Right renal cortex interstitium (tissue), 3 donors: Measurements from ENCODE around the gene AIFM1. TPM values are rescaled to one million over a fixed set of nuclear protein-coding genes. Genes with fewer than 3 reads are reported as not detected.

Experiments used
- DNase-seq, 3 donors: peaks; one replicate each; pipeline ENCODE4 v3.0.0-alpha.2; 2013; ENCODE audit warnings: low read depth in 3 of 3, low spot score in 2 of 3
- polyA plus RNA-seq, 3 donors: library from polyadenylated mRNA; unstranded; fragments of 120-200 nt; gene quantifications; one replicate each; pipeline ENCODE4 v1.2.1, GENCODE V29; 2013; ENCODE audit not compliant: insufficient read length in 3 of 3

The AIFM1 gene
- polyA plus RNA-seq, 3 donors = 97.6 to 104 (median 102) TPM

- no peak for DNase-seq
Measured at GRCh38 chrX:130171446-130172126, 5.9 kb upstream of the AIFM1 start, which contains the start of gene RAB33A. RAB33A (plus strand) TSS chrX:130171962; CDS start chrX:130172063, 101 bp downstream.

- no peak for DNase-seq
Measured at GRCh38 chrX:130170752-130171445, 5.3 kb upstream of the AIFM1 start.

DNA sequence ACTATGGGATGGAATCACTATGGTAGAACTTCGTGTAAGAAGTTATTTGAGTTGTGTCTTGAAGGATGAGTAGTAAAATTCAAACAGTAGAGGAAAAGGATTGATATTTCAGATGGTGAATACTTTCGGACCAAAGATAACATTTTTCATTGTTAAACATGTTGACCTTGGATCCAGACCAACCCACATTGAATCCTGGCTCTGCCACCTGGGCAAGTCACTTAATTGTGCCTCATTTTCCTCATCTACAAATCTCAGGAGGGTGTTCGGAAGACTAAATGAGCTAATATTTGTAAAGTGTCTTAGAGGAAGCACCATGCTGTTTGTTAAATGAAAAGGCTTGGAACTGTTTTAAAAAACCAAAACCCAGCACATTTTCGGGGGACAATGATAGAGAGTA, 1.4 kb upstream of the AIFM1 start:
- no peak for DNase-seq

DNA sequence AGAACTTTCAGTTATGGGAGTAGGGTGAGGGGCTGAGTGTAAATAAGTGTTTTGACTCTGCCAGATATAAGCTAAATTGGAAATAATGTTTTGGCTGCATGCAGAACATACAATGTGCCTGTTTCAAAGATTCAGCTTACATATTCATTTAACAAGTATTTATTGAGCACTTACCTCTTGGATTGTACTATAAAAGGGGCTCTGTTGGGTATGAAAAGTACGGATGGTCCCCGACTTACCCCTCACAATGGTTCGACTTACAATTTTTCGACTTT, 799 bp upstream of the AIFM1 start:
- no peak for DNase-seq

GRCh38 chrX:130165181-130165702, 399 bp downstream of the AIFM1 start:
- DNase-seq = peak in 1 of 3 donors; percentile 27

DNA sequence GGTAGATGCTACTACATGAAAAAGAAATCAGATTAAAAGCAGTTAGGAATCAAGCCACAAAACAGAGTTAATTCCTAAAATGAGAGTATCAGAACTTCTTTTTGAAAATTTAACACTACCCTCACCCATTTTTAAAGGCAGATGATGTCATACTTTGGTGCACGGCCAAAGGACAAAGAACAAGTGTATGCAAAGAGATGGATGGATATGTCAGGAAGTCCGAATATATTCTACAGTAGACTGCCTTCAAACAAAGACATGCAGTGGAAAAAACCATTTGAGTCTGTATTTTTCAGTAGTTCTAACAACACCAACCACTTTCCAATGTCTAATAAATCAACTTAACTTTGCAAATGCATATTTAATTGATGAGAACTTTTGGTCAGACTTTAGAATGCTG, 2.2 kb downstream of the AIFM1 start:
- no peak for DNase-seq

GRCh38 chrX:130162094-130162735, 3.4 kb downstream of the AIFM1 start:
- no peak for DNase-seq

GRCh38 chrX:130159776-130160175, 5.9 kb downstream of the AIFM1 start:
- no peak for DNase-seq

GRCh38 chrX:130158311-130158710, 7.3 kb downstream of the AIFM1 start:
- DNase-seq = no peak

DNA sequence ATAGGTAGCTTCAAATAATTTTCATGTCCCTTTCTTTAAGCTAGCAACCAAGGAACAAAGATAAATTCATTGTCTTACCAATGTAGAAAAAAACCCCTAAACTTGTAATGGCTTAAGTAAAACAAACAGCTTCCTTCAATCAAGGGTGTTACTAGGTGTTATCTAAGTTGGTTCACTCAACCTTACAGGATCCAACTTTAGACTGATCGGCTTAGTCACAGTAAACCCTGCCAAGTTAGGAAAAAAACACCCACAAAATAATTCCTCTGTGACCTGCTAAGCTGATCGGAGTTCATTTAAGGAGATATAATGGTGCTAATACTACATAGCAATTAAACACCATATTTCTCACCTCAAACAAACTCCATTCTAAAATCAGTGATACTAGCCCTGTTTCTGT, 10.1 kb downstream of the AIFM1 start:
- no peak for DNase-seq

DNA sequence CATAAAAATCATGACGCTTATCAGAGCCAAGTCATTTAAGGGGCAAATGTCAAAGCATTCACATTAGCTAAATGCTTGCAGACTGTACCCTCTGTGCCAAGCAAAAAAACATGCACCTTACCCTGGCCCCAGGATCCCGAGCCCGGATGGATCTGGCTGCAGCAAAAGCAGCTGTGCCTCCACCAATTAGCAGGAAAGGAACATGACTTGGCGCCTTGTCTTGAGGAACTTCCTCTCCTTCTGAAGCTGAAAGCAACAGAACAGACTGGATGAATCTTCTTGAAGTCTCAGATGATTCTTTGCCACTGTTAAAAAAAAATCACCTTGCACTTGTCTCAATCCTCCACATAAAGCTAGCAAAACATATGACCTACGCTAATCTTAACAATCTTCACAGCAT, 18.0 kb downstream of the AIFM1 start:
- no peak for DNase-seq

DNA sequence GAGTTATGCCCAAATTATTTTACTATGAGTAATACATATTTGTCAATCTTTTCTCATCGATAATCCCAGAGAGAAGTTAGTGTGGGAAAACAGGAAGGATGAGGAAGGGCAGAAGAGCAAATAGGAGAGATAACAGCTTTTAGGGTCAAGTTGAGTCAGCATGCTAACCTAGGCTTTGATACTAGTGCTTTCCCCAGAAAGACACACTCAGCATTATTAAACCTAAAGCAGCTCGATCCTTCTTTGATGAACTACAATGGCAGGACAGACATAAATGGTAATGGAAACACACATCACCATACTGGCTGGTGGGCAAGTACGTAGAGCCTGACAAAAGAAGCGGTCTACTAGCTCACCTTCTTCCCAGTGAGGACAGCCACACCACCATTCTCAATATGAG, 20.5 kb downstream of the AIFM1 start:
- no peak for DNase-seq

- no peak for DNase-seq
Measured at GRCh38 chrX:130144509-130144908, 21.1 kb downstream of the AIFM1 start.

GRCh38 chrX:130139474-130140201, 26.0 kb downstream of the AIFM1 start:
- no peak for DNase-seq

DNA sequence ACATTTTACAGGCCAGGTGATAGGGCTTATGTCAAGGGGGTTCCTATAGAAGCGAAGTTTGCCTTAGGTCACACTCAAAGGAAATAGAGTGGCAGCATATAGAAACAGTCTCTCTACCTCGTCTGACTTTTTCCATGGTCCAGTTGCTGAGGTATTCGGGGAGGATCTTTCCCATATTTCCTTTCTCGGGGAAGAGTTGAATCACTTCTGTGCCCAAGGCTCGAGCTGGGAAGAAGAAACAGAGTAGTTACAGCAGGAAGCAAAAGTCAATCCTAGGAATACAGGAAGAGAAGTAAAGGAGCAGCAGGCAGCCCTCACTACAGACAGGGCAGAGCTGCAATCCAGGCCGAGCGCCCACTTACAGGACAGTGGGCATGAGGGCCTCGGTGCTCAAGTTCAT, 28.7 kb downstream of the AIFM1 start:
- no peak for DNase-seq

GRCh38 chrX:130136496-130136895, 29.1 kb downstream of the AIFM1 start:
- no peak for DNase-seq

DNA sequence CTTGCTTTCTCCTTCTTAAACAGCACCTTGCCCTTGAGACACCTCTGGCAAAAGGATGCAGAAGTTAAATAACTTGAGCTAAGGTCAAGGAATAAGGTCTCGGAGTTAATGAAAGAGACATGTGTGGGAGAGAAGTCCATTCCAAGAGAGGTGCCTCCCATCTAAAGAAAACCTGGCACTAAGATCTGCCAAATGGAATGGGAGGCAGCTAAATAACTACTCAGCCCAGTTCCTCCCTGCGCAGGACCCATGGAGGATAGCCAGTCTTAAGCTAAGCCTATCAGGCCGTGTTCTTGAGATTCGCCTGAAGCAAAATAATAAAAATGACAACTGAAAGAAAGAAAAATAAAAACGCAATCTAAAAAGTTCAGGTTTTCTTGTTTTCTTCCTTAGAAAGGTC, 34.7 kb downstream of the AIFM1 start:
- no peak for DNase-seq

DNA sequence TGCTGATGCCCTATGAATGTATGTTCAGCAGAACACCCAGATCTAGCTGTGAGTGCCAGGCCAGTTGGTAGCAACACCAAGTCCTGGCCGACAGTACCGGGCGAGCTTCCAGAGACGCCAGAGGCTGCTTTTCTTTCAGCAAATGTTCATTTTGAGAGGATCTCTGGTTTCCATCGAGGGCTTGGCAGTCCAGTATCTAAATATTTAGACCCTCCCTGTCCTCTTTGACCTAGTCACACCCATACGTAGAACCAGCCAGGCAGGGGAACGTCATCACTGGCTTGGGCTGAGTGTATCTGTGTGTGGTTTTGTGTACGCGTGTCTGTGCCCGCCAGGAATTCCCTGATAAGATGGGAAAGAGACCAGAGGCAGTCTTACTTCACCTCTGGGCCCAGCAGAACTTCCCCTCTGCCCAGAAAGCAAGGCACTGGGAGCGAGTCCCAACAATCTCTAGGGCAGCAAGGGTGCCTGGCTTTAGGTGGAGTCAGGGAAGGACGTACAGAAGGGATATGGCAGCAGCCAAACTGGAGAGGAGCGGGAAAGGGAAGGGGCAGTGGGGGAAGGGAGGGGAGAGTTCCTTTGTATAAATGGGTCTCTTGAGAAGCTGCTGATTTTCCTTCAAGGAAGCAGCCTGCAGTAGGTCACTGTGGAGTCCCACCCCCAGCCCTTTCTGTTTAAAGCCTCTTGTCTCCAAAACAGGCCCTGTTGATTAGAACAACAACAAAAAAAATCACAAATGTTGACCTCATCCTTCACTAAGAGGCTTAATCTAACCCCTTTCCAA, 40.4 kb downstream of the AIFM1 start:
- no peak for DNase-seq

- no peak for DNase-seq
Measured at GRCh38 chrX:130124577-130124976, 41.1 kb downstream of the AIFM1 start.

GRCh38 chrX:130121505-130121800, 44.2 kb downstream of the AIFM1 start:
- DNase-seq = no peak
